Ramos (cell line): ENCODE results near the gene SEC61G.

Experiments
- in situ Hi-C: fragments of 300-500 bp; cut with MboI; formaldehyde crosslinking; loops from one replicate; pipeline ENCODE4 v1.14.3; 2022; ENCODE audit warnings: low sequenced_read_pairs; ENCODE audit not compliant: unreplicated experiment

SEC61G gene

DNA sequence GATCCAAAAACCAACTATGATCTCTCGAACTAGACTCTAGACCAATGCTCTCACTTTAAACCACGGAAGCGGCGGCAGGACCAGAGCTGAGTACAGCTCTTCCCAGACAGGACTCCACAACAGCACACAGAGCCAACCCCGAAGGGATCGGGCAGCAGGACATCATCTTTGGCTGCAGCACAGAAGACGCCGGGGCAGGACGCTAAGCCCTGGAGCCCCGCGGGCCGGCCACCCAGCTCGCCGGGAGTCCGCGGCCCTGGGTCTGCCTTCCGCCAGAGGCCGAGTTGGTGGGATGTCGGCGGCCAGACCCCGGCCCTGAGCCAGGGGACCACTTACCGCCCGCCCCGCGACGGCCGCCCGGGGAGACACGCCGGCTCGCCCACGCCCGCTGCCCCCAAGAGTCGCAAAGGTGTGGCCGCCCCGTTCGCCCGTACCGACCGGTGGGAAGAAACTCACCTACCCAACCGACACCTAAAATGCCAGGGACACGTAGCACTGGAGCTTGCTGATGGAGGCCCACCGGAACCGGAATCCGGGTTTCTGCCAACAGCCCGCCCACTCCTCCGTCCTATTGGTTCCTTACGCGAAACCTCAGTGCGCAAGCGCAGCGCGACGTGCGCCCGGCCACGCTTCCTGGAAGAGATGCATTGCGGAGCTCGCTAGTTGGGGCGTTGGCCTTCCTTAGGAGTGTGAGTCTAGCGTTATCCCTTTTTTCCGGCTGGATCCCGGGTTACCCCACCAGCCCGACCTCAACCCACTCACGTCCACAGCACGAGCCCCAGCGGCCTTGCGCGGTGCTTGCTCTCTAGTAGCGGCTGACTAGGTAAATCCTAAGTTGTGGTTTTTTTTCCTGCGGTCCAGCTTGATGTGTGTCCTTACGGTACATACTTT lies at the start of gene SEC61G:
Gene SEC61G, minus strand, starts transcription at position 510 of the 891 bp plus-strand sequence. CDS start 1,623 bp downstream, outside the sequence.
- in situ Hi-C loops = no loop called here

DNA sequence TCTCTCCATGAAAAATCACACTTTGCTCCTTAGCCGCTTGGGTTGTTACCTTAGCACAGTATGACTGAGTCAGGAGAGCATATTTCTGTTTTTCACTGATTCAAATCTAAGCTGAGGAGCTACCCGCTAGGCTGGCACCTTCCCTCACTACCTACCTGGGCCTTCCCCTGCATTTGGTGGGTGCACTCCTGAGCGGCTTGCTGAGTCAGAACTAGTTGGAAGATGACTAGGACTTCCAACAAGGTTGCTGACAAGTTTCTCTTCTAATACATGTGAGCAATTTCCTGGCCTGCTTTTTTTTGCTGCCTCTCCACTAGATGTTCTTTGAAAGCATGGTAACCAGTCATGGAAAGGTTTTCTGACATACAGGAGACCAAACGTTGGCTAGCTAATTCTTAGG lies 43.8 kb upstream of the SEC61G start:
- in situ Hi-C loops = no loop called here

DNA sequence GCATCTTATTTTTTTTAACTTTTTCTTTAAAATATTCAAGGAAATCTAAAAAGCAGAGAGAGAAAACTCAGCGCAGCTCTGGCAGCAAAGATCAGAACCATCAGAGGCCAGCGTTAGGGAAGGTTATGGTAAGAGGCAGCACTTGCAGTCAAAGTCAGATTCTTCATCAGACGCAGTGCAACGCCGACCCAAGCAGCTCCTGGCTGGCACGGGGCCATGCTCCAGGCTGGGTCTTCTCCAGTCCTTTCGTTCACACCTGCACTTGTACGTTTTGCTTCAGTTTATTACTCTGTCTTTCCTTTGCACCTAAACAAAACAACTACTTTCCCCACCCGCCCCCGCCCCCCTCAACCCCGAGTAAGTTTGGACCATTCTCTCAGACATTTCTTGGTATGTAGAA lies 43.1 kb upstream of the SEC61G start:
- in situ Hi-C loops = no loop called here

DNA sequence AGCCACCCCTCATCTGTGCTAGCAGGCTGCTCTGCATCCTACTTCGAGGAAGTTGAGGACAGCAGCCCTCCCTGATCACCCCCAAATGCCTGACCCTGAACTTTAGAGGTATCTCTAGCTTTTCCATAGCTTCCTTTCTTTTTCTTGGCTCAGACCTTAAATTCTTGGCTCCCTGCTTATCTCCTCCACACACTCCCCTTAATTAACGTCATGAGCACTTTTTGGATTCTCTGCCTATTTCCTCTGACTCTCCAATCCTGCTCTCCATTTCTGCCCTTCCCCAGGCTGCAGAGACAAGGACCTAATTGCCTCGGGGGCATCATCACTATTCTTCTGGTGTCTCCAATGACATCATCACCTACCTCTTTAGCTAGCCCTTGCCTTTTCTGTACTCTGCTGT lies 40.8 kb upstream of the SEC61G start:
- in situ Hi-C loops = no loop called here

DNA sequence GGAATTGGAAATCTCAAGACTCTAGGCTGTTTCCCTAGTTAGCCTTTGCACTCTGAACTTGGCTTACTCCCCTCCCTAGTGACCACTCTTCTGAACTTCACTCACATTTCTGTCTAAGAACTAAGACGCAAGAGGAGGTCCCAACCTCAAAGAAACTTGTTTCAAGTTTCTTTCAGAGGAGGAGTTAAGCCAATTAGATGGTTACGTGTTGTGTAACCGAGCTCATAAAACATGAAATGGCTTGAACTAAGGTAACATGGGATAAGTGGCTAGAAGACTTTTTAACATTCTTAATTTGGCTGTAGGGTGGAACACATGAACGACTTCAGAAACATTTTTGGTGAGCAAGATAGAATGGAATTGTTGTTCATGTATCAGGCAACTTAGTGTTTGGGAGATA lies 39.5 kb upstream of the SEC61G start:
- in situ Hi-C loops = no loop called here

DNA sequence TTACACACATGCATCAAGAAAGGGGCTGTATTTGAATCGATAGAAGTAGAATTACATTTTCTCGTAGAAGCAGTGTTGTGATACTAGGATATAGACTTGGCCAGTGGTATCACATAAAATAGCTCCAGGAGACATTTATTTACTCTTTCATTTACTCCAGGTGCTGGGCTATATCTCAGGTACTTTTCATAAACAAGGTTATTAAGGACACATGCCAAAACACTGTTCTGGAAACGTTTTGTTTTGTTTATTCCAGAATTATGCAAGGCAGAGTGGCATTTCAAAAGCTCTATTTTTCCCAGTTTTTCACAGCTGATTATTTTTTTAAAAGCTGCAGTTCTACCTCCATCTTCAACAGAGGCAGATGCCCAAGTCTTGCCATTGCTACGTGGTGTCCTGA lies 37.8 kb upstream of the SEC61G start:
- in situ Hi-C loops = no loop called here

DNA sequence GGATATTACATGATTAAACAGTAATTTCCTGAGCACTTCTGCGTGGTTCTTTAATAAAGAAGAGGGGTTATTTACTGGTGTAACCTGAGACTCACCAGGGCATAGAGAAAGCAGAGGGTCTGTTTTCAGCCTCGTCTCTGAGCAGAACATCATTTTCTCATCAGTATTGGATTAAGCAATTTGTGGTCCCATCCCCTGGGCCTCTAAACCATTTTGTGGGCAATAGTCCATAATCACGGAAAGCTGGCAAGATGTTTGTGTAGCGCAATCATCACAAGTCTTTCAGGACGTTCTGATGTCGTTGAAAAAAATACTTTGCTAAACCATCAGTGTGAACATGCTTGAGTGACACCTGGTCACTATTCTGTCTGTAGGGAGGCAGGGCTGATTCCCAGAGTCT lies 37.1 kb upstream of the SEC61G start:
- in situ Hi-C loops = no loop called here

DNA sequence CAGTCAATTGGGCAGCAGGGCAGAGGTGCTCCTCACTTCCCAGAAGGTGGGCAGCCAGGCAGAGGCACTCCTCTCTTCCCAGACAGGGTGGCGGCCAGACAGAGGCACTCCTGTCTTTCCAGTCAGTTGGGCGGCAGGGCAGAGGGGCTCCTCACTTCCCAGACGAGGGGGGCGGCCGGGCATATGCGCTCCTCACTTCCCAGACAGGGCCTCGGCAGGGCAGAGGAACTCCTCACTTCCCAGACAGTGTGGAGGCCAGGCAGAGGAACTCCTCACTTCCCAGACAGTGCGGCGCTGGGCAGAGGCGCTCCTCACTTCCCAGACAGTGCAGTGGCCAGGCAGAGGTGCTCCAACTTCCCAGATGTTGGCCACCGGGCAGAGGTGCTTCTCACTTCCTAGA lies 33.4 kb upstream of the SEC61G start:
- in situ Hi-C loops = no loop called here

DNA sequence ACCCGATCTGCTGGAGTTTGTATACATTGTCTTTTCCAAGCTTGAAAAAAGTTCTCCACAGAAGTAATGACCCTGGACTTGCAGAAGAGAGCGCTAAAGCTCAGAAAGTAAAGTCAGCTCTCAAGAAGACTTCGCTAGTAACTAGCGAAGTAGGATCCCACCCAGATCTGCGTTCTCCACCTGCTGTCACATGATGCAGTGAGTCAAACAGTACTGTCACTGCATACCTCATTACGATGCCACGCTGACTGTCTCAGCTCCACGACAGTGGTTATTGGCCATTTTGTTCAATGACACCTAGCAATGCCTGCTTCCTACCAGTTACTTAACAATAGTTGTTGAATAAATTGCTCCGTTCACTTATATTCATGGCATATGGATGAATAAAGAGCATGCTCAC lies 29.7 kb upstream of the SEC61G start:
- in situ Hi-C loops = no loop called here

DNA sequence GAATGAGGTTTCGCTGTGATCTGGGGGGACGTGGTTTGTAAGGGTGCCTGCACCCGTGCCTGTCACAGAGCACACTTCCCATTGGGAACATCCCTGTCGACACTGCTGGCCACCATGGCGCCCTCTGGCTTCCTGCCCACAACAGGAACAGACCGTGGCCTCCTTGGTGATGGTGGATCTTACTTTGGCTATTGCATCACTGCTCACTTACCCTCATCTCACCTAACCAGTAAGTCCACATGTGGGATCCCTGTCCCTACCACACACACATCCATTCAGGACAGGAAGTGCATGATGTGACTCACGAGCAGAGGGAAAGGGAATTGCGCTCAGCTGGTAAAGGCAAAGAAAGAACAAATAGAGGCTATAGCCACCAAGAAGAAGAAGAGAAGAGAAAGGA lies 26.2 kb upstream of the SEC61G start:
- in situ Hi-C loops = no loop called here

DNA sequence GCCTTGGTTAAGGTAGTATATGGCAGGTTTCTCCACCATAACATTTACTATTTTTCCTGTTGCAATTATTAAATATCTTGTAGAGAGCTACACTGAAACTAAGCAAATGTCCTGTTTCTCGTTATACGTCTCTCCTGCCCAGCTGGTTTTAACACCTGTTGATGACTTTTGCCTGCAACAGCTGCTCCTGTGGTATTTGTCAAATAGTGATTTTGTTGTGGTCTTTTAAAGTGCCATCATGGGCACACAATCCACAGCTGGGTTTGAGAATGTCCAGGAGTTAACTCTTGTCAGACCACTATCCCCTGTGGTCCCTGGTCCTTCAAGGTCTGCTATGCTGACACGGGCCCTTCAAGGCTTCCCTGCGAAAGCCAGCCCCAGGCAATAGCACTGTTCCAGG lies 24.9 kb upstream of the SEC61G start:
- in situ Hi-C loops = no loop called here

DNA sequence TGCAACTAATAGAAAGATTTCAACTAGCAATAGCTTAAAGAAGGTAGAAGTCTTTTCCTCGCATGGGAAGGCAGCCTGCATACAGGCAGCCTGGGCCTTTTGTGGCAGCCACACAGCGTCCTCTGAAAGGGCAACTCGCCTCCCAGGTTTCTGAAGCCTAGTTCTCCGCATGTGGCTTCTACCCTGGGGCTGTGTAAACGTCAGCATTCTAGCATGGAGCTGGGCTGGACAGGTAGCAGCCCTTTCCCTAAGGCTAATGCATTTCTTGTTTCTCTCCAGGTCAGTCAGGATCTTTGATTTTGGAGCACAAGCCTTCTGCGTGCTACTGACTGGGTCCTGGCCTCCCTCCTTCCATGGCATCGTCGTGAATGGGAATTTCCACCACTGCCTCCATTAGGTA lies 23.8 kb upstream of the SEC61G start:
- in situ Hi-C loops = no loop called here

DNA sequence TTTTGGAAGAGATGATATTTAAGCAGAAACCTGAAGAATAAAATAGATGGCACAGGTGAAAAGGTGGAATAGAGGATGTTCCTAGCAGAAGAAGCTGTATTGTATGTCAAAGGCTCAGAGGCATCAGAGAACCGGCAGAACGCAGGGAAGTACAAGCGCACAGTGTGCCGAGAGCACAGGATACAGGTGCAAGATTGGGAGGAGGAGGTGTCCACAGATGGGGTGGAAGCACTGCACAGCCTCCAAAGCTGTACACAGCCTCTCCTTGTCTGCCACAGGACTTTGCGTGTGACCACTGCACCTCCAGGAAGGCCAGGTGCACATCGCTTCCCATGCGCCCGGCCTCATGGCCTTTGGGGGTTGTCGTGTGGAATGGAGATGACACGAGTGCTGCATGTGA lies 23.3 kb upstream of the SEC61G start:
- in situ Hi-C loops = no loop called here

DNA sequence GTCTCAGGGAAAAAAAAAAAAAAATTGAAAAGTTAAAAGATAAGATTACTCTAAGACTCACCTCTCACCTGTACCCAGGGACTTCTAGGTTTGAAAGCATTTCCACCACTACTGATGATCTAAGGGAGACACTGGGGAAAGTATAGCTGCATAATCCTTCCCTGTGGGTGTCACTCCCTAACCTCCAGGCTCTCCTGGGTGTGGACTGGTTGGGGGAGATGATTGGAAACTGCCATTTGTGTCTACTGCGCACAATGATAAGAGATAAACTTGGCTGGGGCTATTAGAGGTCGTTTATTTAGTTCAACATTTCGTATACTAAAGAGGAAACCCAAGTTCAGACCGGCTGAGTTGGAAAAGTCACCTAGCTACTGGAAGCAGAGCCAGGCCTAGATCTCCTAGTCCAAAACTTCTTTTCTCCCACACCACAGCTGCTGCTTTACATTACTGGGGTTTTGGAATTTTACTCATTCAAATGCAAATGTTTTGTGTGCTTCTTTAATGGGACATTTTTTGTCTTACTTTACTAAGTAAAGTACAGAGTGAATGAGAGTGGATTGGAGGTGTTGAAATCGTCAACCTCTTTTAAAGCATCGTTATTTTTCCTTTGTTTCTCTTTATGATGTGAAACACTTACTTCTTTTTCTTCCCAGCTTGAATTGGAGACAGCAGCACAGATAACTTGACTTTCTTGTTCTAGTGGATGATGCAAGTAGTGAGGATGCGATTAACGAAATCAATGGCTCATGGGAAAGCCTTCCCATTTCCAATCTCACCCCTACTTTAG lies 22.3 kb upstream of the SEC61G start:
- in situ Hi-C loops = no loop called here

DNA sequence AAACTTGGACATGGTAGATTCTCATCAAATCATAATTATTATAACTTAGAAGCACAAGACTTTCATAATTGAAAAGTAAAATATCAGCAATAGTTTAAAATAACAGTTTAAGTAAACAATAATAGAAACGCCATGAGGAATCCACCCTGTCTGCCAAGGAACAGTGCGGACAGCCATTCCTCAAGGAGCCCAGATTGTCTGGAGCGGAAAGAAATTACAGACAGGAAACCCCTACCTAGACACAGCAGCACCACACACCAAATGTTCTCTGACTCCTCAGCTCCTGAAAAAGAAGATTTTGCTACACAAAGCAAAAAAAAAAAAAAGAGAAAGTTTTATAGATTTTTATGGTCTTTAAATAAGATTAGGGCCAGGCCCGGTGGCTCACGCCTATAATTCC lies 21.5 kb upstream of the SEC61G start:
- in situ Hi-C loops = no loop called here

DNA sequence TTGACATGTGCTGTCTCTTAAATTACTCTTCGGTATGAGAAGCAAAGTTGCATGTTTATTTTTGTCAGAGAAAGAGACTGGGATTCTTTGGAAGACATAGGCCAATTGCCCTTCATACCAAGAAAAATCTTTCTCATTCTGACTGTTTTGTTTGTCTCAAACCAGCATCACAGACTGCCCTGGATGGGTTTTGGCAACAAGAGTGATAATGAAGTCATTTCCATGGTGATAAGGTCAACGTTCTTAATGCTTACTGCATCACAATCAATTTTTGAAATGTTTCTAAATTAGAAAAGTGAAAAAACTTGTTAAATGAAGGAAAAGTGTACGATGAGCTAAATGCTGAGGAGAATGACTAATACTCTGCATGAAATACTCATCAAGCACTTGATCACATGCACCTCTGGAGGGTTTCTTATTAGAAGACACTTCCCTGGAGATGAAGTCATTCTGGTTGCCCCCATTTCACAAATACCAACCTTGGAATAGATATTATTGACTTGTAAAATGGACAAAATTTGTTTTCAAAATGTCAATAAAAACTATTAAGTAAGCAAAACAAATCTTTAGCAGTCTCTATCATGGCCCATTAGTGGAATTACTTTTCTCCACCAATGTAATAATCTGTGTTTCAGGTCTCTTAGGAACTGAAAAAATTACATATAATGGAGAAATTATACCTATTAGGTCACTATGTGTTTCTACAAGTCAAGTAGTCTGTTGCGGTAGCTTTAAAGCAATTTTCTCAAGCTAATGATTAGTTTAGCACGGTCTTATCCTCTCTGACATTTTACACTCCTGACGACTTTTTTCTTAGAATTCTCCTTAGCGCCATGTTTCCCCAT lies 19.9 kb upstream of the SEC61G start:
- in situ Hi-C loops = loop anchor here (10.0 kb wide), 1 partner anchor 476 kb away; no protein-coding TSS in a partner anchor

DNA sequence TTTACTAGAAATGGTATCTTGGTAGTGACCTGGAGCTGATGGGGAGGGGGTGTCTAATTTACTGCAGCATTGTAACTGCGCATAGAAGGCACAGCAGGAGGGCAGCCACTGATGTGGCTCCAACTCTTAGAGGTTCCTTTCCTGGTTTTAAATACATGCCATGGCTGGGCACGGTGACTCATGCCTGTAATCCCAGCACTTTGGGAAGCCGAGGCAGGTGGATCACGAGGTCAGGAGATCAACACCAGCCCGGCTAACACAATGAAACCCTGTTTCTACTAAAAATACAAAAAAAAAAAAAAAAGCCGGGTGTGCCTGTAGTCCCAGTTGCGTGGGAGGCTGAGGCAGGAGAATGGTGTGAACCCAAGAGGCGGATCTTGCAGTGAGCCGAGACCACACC lies 19.2 kb upstream of the SEC61G start:
- in situ Hi-C loops = loop anchor here (10.0 kb wide), 1 partner anchor 477 kb away; no protein-coding TSS in a partner anchor

DNA sequence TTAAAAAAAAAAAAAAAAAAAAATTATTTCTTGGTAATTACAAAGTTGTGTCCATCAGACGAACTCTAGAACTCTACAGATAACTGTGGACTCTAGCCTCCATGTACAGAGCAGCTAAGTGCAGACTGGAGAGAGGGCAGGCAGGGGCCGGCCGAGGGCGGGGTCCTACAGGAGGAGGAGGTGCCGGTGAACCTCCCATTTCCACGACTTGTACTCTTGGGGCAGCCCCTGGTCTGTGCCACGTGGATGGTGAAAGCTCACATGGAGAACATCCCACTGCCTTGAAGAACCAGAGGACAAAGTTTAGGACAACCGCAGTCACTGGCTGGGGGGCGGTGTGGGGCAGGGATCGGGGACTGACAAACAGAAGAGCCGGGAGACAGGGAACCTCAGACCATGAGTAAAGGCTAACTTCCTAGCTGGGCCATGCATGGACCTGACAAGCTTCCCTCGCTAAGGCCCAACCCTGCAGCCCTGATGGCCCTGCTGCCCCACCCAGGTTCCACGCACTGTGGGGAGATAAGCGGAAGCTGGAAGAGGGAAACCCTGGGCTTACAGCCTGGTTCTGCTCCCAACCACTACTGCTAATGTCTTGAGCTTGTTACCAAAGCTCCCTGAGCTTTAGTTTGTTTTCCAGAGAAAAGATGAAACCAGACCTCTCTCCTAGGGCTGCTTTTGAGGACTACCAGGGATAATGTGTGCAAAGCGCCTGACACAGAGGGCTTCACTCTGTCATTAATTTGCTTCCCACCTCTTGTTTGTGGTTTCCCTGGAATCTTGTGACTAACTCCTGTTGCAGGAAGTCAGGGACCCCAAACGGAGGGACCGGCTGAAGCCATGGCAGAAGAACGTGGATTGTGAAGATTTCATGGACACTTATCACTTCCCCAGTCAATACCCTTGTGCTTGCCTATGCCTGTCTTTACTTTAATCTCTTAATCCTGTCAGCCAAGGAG lies 16.1 kb upstream of the SEC61G start:
- in situ Hi-C loops = loop anchor here (10.0 kb wide), 1 partner anchor 480 kb away; no protein-coding TSS in a partner anchor
